ES-I3 (cell line): Measurements from ENCODE around the gene SHISAL1.
"Not testable (repeated sequence)": the region's sequence is repeated elsewhere in the genome, so short reads cannot be mapped to it uniquely, and the experiment has no call there.

Experiments
- H3K36me3 ChIP-seq: 2 replicates; pipeline ENCODE4 v1.6.1; 2013; ENCODE audit warnings: mild to moderate bottlenecking, low read length, control low read depth, moderate library complexity; ENCODE audit not compliant: insufficient read depth
- H3K4me1 ChIP-seq: 2 replicates; pipeline ENCODE4 v1.6.1; 2013; ENCODE audit warnings: mild to moderate bottlenecking, control low read depth, low read length; ENCODE audit not compliant: insufficient read depth
- H3K9ac ChIP-seq: 2 replicates; pipeline ENCODE4 v1.6.1; 2013; ENCODE audit warnings: low read depth, mild to moderate bottlenecking, low read length, moderate library complexity
- H3K9me3 ChIP-seq: 2 replicates; pipeline ENCODE4 v1.6.1; 2013; ENCODE audit warnings: mild to moderate bottlenecking, low read length, moderate library complexity; ENCODE audit not compliant: control insufficient read depth, insufficient read depth

SHISAL1 gene

DNA sequence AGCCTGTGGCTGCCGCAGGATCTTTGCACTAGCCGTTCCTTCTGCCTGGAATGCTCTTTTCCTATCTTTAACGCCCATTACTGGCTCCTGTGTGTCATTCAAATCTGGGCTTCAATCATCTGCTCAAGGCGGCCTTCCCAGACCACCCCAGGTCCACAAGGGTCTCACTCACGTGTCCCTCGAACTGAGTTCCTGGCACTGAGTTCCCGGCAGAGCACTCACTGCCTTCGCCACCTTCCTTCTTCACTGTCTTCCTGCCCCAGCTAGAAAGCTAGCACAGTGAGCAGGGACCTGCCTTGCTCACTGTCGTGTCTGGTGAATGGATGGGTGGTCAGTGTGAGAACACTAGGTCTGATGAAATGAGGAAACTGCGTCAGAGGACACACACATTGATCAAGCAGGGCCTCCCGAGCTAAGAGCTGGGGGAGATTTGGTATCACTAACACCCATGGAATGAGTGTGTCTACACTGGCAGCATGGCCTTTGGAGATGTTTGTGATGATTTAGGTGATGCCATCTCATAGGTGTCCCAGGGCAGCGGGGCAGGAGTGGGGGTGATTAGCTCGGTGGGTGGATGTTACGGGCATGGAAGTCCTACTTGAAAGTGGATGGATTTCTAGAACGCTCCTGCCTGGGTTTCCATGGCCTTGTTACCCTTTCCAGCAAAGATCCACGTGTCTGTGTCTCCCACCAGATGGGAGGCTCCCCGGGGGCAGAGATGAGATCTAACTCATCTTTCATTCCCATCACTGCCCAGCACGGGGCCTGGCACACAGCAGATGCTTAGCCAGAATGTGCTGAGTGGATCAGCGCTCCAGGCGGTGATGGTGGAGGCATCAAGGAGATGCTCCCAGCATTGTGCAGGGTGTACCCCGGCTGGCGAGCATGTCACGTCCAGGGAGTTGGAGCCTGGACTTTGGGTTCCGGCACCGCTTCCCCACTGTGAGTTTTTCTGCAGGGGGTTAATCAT is 64.5 kb downstream of the SHISAL1 start:
- H3K36me3 ChIP-seq = no peaks in the 10 kb centered on the region
- H3K9ac ChIP-seq = no peak overlapping the region
- peaks cover 7% of the 10 kb centered on the region; the same call in 1 of the 2 replicates for H3K9me3 ChIP-seq
- H3K4me1 ChIP-seq = no peaks in the 10 kb centered on the region

DNA sequence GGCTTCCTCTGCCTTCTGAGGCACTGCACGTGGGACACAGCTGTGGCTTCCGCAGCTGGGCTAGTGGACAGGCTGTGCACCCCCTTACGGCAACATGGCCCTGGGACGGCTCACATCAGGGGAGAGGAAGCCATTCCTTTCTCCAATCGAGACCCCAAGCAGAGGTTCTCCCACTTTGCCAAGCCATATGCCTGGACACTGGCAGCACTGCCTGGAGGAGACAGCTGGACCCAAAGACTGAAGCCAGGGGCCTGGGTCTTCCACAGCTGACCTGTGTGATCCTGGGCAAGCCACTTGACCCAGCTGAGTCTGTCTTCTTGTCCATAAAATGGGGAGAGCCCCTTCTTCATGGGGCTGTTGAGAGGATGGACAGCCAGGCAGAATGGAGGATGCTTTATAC is 65.4 kb downstream of the SHISAL1 start:
- Histone ChIP-seq H3K36me3 (no peaks in the 10 kb centered on the region), H3K9me3 (peaks cover 7% of the 10 kb centered on the region; the same call in 1 of the 2 replicates), H3K9ac (no peak overlapping the region)

DNA sequence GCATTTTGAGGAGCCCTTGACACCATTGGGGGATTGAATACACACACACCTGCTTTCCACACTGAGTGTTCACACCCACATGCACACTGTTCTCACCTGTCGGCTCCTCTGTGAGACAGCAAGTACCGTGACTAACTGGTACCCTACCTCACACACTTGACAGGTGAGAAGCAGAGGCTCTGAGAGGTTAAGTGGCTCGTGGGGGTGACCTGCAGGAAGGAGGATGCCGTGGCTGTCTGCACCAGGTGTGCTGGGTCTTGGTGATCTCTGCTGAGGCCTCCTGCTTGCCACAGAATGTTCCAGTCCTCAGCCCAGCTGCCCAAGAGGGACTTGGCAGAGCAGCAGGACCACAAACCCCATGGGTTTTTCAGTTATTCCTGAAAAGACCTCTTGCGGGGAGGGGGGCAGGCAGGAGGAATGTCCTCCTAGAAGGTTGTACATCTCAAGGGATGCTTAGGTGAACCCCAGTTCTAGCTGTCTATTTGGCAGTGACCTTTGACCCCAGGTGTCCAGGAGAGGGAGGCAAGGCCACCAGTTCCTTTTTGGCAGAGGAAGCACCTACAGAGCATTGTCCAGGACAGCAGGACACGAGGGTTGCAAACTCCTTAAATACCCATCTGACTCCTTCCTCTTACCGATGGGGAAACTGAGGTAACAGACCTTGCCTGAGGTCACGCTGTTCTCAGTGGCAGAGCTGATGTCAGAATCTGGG is 66.0 kb downstream of the SHISAL1 start:
- Histone ChIP-seq H3K9ac (no peak overlapping the region), H3K9me3 (peaks cover 7% of the 10 kb centered on the region; the same call in 1 of the 2 replicates), H3K4me1 (no peaks in the 10 kb centered on the region), H3K36me3 (no peaks in the 10 kb centered on the region)

More for the DNA sequence above, 65.4 kb downstream of the SHISAL1 start:
- no peaks in the 10 kb centered on the region for H3K4me1 ChIP-seq

DNA sequence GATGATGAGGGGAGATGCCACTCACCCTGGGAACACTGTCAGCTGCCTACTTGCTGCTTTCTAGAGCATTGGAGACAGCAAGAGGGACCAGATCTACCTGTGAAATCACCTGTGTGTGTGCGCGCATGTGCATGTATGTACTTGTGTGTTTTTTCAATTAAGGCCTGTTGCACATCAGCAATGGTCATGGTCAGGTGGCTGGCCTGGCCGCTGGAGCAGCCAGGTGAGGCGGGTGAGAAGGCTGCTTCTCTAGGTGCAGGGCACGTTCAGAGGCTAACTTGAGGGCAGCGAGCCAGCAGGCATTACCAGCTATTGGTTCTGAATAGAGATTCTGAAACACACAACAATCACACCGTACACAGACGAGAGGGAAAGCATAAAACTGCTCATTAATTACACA is 66.9 kb downstream of the SHISAL1 start:
- Histone ChIP-seq H3K9me3 (peaks cover 7% of the 10 kb centered on the region; the same call in 1 of the 2 replicates), H3K36me3 (no peaks in the 10 kb centered on the region), H3K9ac (no peak overlapping the region), H3K4me1 (no peaks in the 10 kb centered on the region)

DNA sequence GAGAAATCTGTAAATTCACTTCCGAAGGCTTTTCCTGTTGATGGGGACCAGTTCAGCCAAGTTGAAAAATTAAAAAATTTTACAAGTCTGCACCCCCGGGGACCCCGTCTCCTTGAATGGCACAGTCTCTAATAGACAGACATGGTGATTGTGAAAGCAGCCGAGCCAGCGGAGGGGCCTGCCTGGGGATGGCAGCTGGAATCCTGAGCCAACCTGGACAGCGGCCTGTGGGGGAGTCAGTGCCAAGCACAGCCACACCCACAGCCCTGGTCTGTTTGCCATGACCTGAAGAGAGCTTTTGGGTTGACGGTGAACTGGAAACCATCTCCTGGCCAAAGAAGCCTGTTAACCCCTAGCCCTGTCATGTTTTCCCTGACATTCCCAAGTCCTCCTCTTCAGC is 67.3 kb downstream of the SHISAL1 start:
- Histone ChIP-seq H3K36me3 (no peaks in the 10 kb centered on the region), H3K9ac (no peak overlapping the region), H3K9me3 (peaks cover 6% of the 10 kb centered on the region; the same call in 1 of the 2 replicates), H3K4me1 (no peaks in the 10 kb centered on the region)

DNA sequence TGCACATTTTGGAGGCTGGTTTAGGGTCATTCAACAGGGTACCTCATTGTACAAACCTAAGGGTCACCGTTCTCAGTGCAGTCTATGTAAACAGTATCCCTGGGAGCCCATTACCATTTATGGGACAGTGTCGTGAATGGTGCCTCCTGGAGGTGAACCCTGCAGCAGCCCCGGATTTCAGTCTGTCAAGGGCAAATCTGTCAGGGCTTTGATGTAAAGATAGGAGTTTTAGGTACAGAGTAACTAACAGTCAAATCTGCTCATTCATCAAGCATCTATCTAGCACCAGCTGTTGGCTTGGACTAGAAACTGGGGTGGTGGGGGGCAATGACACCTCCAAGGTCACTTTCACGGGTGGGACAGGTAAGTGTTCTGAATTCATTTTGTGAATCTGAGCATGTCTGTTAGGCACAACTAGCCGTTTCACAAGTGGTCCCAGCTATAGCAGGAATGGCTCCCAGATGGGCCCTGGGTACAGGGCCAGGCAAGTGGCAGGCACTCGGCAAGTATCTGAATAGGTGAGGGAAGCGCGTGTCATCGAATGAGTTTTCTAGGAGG is 68.4 kb downstream of the SHISAL1 start:
- Histone ChIP-seq H3K9me3 (no peaks in the 10 kb centered on the region), H3K9ac (no peak overlapping the region), H3K36me3 (no peaks in the 10 kb centered on the region), H3K4me1 (no peaks in the 10 kb centered on the region)

DNA sequence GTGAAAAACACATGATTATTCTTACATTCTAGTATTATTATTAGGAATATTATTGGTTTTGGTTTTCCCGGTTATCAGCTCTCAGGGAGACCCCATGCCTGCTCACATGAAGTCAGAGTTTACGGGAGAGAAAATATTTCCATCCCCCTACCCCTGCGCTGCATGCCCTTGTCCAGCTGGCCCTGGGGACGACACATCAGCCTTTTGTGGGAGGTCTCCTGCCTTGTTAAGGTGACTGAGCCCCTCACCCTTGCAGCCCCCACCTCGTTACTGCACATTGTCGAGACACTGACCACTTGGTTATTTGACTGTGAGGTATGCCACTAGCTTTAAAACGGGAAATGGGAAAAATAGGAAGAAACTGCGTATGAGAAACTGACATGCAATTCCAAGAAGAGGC is 69.0 kb downstream of the SHISAL1 start:
- H3K4me1 ChIP-seq = no peaks in the 10 kb centered on the region
- no peak overlapping the region for H3K9ac ChIP-seq
- H3K9me3 ChIP-seq = no peaks in the 10 kb centered on the region

DNA sequence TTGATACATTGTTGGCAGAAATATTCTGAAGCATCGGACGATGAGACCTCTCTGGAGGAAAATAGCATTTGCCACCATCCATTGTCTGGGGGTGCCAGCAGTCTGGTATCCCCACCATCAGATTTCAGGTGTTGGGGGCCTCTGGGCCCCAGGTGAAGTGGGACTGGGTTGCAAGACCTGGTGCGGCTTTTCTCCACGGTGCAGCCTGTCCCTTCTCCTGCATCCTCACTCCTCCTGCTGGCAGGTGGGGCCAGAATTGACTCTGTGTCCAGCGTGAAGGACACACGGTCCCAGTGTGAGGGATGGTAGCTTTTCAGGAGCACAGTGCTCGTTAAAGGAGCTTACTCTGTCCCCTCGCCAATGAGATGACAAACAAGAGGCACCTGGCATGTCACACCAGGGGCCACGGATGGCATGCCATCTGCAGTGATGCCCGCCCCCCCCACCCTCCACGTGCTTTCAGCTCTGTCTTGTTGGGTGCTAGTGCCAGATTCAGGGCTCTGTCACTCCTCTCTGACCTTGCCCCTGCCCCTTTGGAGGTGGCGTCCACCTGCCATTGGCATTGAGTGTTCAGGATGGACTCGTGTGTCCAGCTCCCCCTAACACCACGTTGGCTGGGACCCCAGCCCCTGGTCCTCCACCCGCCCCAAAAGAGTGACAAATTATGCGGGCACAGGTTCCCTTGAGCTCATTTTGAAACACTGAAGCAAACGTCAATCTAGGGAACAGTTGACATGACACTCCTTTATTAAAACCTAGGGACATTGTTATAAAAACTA is 69.6 kb downstream of the SHISAL1 start:
- no peaks in the 10 kb centered on the region for H3K4me1 ChIP-seq
- no peaks in the 10 kb centered on the region for H3K9me3 ChIP-seq
- H3K36me3 ChIP-seq = no peaks in the 10 kb centered on the region
- H3K9ac ChIP-seq = no peak overlapping the region

More for the DNA sequence above, 69.0 kb downstream of the SHISAL1 start:
- no peaks in the 10 kb centered on the region for H3K36me3 ChIP-seq

DNA sequence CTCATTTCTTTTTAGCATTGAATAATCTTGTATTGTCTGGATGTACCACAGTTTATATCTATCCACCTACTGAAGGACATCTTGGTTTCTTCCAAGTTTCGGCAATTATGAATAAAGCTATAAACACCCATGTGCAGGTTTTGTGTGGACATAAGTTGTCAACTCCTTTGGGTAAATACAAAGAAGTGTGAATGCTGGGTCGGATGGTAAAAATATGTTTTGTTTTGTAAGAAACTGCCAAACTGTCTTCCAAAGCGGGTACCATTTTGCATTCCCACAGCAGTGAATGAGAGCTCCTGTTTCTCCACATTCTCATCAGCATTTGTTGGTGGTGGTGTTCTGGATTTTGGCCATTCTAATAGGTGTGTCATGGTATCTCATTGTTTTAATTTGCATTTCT is 71.6 kb downstream of the SHISAL1 start:
- H3K4me1 ChIP-seq, H3K36me3 ChIP-seq, H3K9ac ChIP-seq, H3K9me3 ChIP-seq: not testable (repeated sequence)

DNA sequence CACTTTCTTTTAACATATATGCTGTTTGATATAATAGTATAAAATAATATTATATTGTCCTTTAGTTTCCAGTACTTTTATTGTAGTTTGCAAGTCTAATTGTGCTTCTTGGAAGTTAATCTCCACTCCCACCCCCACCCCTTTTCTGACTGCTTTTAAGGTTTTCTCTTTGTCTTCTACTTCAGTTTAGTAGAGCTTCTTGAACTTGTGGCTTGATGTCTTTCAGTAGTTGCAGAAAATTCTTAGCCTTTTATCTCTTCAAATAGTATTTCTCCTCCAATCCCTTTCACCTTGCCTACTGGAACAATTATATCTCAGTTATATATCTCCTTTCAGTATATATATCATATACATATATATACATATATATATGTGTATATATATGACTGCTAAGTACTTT is 75.5 kb downstream of the SHISAL1 start:
- Histone ChIP-seq H3K9me3 (no peaks in the 10 kb centered on the region), H3K9ac (no peak overlapping the region), H3K4me1 (no peaks in the 10 kb centered on the region), H3K36me3 (no peaks in the 10 kb centered on the region)

DNA sequence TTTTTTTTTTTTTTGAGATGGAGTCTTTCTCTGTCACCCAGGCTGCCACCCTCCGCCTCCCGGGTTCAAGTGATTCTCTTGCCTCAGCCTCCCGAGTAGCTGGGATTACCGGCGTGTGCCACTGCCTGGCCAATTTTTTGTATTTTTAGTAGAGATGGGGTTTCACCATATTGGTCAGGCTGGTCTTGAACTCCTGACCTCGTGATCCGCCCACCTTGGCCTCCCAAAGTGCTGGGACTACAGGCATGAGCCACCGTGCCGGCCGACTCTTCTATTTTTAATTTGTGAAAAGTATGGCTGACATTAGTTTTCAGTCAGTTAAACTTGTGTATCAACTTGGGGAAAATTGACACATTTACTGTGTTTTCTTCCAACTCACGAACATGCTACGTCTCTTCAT is 78.4 kb downstream of the SHISAL1 start:
- H3K9ac ChIP-seq, H3K36me3 ChIP-seq, H3K4me1 ChIP-seq: not testable (repeated sequence)

DNA sequence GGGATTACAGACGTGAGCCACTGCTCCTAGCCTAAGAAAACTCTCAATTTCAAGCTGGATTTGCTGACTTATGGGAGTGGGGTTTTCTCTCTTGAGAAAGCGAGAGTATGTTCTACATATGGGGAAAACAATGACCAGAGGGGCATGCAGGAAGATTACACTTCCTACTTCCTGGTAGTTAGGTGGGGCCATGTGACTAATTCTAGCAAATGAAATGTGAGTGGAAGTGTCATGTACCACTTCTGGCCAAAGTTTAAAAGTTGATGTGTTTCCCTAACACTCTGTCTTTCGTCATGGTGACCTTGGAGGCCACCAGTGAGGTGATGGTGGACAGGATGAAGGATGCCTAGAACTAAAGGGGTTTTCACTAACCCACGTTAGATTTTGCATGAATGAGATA is 81.5 kb downstream of the SHISAL1 start:
- no peaks in the 10 kb centered on the region for H3K36me3 ChIP-seq
- H3K9me3 ChIP-seq = no peaks in the 10 kb centered on the region; the same call in none of the 2 replicates
- no peaks in the 10 kb centered on the region for H3K4me1 ChIP-seq
- H3K9ac ChIP-seq = no peak overlapping the region

More for the DNA sequence above, 78.4 kb downstream of the SHISAL1 start:
- H3K9me3 ChIP-seq = not testable (repeated sequence)

DNA sequence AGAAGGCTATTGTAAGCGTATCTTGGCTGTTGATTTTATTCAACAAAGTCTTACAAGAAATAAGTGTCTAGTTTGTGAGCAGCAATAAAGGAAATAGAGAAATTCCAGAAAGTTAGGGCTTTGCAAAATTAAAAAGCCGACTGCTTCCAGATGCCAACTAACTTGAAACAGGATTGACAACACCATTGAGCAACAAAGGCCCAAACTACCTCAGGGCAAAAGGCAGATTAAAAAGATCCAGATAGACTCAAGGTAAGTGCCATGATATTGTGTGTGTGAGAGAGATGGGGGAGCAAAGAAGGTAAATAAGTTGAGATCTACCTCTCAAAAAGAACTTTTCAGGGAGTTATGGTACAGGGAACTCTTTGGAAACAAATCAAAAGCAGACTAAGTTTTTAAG is 82.9 kb downstream of the SHISAL1 start:
- Histone ChIP-seq H3K4me1 (no peaks in the 10 kb centered on the region), H3K9me3 (no peaks in the 10 kb centered on the region; the same call in none of the 2 replicates), H3K36me3 (no peaks in the 10 kb centered on the region)

DNA sequence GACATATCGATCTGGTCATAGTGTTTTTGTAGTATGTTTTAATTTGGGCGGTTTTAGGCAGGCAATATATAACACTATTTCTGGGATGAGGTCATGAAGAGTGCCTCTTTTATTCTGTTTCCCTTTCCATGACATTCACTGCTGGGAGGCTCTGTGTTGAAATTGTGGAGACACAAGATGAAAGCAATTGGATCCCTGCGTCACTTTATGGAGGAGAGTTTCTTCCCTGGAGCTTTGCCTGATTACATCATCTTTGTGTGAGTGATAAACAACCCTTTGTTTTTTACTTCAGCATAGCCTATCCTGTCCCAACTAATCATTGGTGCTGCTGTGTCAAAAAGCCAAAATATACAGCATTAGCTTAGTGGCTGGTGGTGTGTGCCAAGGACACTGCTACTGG is 83.4 kb downstream of the SHISAL1 start:
- H3K36me3 ChIP-seq = no peaks in the 10 kb centered on the region
- no peak overlapping the region for H3K9ac ChIP-seq
- H3K4me1 ChIP-seq = no peaks in the 10 kb centered on the region
- H3K9me3 ChIP-seq = no peaks in the 10 kb centered on the region; the same call in none of the 2 replicates

More for the DNA sequence above, 82.9 kb downstream of the SHISAL1 start:
- no peak overlapping the region for H3K9ac ChIP-seq
